ENCODE results near the gene LMAN1L.
"Not testable (repeated sequence)": the region's sequence is repeated elsewhere in the genome, so short reads cannot be mapped to it uniquely, and the experiment has no call there.

LMAN1L gene

DNA sequence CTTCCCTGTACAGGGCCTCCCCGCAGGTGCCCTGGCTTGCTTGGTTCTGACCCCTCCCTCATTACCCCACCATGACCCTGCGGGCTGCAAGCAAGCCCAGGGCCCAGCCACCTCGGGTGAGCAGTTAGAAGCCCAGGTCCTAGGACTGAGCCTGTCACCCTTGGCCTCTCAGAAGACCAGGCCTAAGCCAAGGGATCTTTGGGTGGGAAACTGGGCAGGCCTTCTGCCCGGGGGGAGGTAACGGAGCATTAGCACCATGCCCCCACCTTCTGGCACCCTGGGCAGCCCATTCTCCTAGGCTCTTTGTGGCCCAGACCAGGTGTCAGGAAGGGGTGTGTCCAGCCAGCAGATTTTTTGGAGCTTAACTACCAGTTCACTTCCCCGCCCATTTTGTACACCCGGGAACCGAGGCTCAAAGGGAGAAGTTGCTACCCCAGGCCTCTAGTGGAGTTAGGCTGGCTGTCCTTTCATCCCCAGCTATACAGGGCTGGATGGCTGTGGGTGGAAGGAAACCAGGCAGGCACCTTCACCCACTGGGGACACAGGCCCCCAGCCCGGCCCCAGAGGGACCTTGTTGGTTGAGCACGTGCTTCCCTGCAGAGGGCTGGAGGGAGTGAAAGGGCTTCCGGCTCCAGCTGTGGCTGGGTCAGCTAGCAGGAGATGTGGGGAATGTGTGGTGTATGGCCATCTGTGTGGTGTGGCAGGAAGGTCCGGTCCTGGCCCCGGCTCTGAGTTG lies 29.4 kb upstream of the LMAN1L start:
- H3K36me3 ChIP-seq (ENCODE audit: insufficient read depth, insufficient read length, low read length), result peaks cover 21% of the 10 kb centered on the region
- peak overlapping the region; percentile 73 for H3K4me3 ChIP-seq (ENCODE audit: insufficient read length, low read depth)
- peak overlapping the region; percentile 94 for H3K9ac ChIP-seq (ENCODE audit: insufficient read length, low read depth)
- H3K27me3 ChIP-seq (ENCODE audit: insufficient read depth, insufficient read length), result peaks cover 10% of the 10 kb centered on the region
- H3K9me3 ChIP-seq (ENCODE audit: insufficient read depth, low read length), result no peaks in the 10 kb centered on the region
- no peak for TF ChIP-seq ZNF274 (IDR thresholded peaks at IDR 0.05; ENCODE audit: low read depth, low read length)
- DNase-seq (ENCODE audit: low read depth, low spot score), result no peak
- peaks cover 37% of the 10 kb centered on the region for H3K4me1 ChIP-seq (ENCODE audit: insufficient read depth, insufficient read length)

DNA sequence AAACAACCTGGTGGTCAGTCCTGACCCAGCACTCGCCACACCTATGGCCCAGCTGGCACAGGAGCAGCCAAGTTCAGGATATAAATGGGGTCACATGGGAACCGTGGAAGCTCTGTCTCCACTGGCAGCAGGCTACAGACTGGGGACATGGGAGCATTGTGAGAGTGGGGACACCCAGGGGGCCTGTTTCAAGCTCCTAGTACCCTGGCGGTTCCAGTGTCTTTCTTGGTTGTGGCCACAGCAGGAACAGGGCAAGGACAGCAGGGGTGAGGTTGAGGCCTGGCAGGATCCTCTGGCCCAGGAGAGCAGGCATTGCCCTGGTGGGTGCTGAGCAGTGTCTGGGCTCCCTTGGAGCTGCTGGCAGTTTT lies 28.8 kb upstream of the LMAN1L start:
- Histone ChIP-seq H3K27me3 (ENCODE audit: insufficient read depth, insufficient read length) (peaks cover 10% of the 10 kb centered on the region), H3K36me3 (ENCODE audit: insufficient read depth, insufficient read length, low read length) (peaks cover 21% of the 10 kb centered on the region), H3K4me1 (ENCODE audit: insufficient read depth, insufficient read length) (peaks cover 39% of the 10 kb centered on the region), H3K9me3 (ENCODE audit: insufficient read depth, low read length) (no peaks in the 10 kb centered on the region), H3K4me3 (ENCODE audit: insufficient read length, low read depth) (no peak overlapping the region), H3K9ac (ENCODE audit: insufficient read length, low read depth) (peak overlapping the region; percentile 46)
- no peak for TF ChIP-seq ZNF274 (IDR thresholded peaks at IDR 0.05; ENCODE audit: low read depth, low read length)
- TF ChIP-seq SUZ12 (IDR thresholded peaks at IDR 0.05; ENCODE audit: extremely low read depth, insufficient read depth, insufficient read length), result no peak
- TF ChIP-seq YY1 (IDR thresholded peaks at IDR 0.05; ENCODE audit: insufficient read depth, insufficient read length), result no peak
- no peak for DNase-seq (ENCODE audit: low read depth, low spot score)

DNA sequence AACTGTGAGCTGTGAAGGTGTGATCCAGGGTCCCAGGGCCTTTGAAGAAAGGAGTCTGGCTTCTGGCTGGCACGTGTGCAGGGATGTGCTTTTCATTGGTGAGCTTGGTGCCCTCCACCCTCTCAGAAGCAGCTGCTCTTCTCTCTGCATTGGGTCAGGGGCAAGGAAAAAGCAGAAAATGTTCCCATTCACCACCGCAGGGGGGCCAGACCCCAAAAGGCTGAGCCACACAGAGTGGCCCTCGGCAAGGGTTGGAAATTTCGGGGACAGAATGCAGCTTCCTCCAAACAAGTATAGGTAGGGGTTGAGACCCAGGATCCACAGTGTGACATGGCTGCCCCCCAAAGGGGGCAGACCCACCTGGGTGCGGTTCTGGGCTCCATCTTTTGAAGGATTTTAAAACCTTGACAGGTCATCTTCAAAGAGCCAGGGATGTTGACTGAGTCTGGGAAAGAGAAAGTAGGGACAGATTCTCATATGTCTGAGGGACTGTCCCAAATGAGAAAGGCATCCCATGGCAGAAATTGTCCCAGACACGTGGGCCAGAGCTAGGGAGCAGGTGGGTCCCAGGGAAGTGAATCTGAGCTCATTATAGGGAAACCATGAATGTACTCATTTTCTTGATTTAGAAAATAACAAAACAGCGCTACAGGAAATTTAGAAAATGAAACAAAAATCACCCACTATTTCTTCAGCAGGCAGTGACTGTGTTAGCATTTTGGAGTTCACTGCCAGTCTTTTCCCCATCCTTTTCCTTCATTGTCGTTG lies 28.0 kb upstream of the LMAN1L start:
- H3K9ac ChIP-seq (ENCODE audit: insufficient read length, low read depth), result peak overlapping the region; percentile 37
- TF ChIP-seq SUZ12 (IDR thresholded peaks at IDR 0.05; ENCODE audit: extremely low read depth, insufficient read depth, insufficient read length) (no peak), YY1 (IDR thresholded peaks at IDR 0.05; ENCODE audit: insufficient read depth, insufficient read length) (no peak), ZNF274 (IDR thresholded peaks at IDR 0.05; ENCODE audit: low read depth, low read length) (no peak)
- H3K9me3 ChIP-seq (ENCODE audit: insufficient read depth, low read length), result no peaks in the 10 kb centered on the region
- H3K27me3 ChIP-seq (ENCODE audit: insufficient read depth, insufficient read length), result peaks cover 10% of the 10 kb centered on the region
- H3K4me1 ChIP-seq (ENCODE audit: insufficient read depth, insufficient read length), result peaks cover 45% of the 10 kb centered on the region
- H3K36me3 ChIP-seq (ENCODE audit: insufficient read depth, insufficient read length, low read length), result peaks cover 26% of the 10 kb centered on the region
- no peak for DNase-seq (ENCODE audit: low read depth, low spot score)
- no peak overlapping the region for H3K4me3 ChIP-seq (ENCODE audit: insufficient read length, low read depth)

DNA sequence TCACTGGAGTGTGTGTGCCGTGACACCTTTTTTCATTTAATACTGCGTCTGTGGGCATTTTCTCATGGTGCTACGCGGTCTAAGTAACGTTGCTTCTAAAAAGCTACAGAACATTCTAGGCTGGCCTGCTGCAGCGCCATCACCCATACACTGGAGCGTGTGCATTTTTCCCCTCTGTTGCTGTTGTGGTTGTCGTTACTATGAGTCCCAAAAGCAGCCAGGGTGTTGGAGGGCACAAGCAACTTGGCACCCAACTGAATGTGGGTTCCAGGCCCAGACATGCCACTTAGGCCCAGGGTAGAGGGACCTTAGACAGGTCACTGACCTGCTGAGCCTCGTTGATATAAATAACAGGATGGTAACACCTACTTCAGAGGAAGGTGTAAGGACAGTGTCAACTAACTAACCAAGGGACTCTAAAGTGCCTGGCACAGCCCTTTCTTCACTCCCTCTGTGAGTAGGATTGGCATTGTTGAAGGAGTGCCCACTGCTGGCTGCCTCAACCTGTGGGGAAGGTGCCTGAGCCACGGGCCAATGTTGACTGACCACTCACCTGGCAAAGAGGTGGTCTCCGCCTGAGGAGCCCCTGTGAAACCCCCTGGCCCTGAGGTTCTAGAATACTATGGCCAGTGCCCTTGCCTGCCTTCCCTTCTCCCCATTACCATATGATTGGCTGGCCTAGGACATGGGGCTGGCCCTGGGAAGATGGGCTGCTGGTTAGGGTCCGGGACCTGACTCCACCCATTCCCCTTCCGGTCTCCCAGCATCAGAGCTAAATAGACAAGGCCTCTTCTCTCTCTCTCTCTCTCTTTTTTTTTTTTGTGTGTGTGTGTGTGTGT lies 27.2 kb upstream of the LMAN1L start:
- Histone ChIP-seq H3K9ac (ENCODE audit: insufficient read length, low read depth) (peak overlapping the region; percentile 9), H3K36me3 (ENCODE audit: insufficient read depth, insufficient read length, low read length) (peaks cover 28% of the 10 kb centered on the region), H3K4me1 (ENCODE audit: insufficient read depth, insufficient read length) (peaks cover 53% of the 10 kb centered on the region), H3K27me3 (ENCODE audit: insufficient read depth, insufficient read length) (peaks cover 8% of the 10 kb centered on the region), H3K4me3 (ENCODE audit: insufficient read length, low read depth) (no peak overlapping the region), H3K9me3 (ENCODE audit: insufficient read depth, low read length) (no peaks in the 10 kb centered on the region)
- DNase-seq (ENCODE audit: low read depth, low spot score), result no peak
- TF ChIP-seq SUZ12 (IDR thresholded peaks at IDR 0.05; ENCODE audit: extremely low read depth, insufficient read depth, insufficient read length) (no peak), ZNF274 (IDR thresholded peaks at IDR 0.05; ENCODE audit: low read depth, low read length) (no peak), YY1 (IDR thresholded peaks at IDR 0.05; ENCODE audit: insufficient read depth, insufficient read length) (no peak)

DNA sequence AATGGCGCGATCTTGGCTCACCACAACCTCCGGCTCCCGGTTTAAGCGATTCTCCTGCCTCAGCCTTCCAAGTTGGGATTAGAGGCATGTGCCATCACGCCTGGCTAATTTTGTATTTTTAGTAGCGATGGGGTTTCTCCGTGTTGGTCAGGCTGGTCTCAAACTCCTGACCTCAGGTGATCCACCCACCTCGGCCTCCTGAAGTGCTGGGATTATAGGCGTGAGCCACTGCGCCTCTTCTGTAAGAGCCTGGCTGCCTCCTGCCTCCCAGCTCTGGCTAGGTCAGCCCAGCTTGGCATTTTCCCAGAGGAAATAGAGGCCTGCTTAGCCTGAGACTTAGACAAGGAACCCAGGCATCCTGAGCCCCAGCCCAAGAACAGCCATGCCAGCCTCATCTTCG lies 26.6 kb upstream of the LMAN1L start:
- DNase-seq (ENCODE audit: low read depth, low spot score); H3K27me3 ChIP-seq (ENCODE audit: insufficient read depth, insufficient read length); H3K4me3 ChIP-seq (ENCODE audit: insufficient read length, low read depth); H3K9ac ChIP-seq (ENCODE audit: insufficient read length, low read depth); H3K9me3 ChIP-seq (ENCODE audit: insufficient read depth, low read length): not testable (repeated sequence)
- peaks cover 48% of the 10 kb centered on the region for H3K4me1 ChIP-seq (ENCODE audit: insufficient read depth, insufficient read length)
- peaks cover 28% of the 10 kb centered on the region for H3K36me3 ChIP-seq (ENCODE audit: insufficient read depth, insufficient read length, low read length)

DNA sequence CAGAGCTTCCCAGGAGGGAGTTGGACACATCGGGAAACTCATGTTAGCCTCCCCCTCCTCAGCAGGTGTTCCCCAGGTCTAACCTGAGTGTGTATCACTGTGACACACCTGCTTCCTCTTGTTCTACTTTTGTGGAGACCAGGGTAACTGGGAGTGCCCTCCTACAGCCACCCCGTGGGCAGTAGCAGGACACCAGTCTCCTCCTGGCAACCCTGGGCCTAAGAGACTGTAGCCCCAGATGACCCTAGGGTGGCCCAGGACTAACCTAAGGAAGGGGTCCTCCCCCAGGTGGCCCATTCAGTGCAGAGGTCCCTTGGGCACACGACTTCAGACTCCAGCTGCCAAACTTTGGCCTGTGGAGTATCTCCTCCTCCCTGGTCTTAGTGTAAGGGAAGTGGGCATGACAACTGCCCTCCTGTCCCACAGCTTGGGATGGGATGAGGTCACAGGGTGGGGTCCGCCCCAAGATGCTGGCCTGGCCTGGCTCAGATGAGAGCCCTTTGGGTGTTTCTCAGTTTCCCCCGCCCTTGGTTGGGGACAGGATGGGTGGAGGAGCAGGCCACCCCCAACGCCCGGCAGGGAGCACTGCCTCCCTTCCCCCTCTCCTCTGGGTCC lies 26.0 kb upstream of the LMAN1L start:
- H3K4me1 ChIP-seq (ENCODE audit: insufficient read depth, insufficient read length), result peaks cover 45% of the 10 kb centered on the region
- TF ChIP-seq YY1 (IDR thresholded peaks at IDR 0.05; ENCODE audit: insufficient read depth, insufficient read length), result no peak
- H3K9ac ChIP-seq (ENCODE audit: insufficient read length, low read depth), result no peak overlapping the region
- no peak for DNase-seq (ENCODE audit: low read depth, low spot score)
- H3K4me3 ChIP-seq (ENCODE audit: insufficient read length, low read depth), result no peak overlapping the region
- no peaks in the 10 kb centered on the region for H3K27me3 ChIP-seq (ENCODE audit: insufficient read depth, insufficient read length)
- H3K36me3 ChIP-seq (ENCODE audit: insufficient read depth, insufficient read length, low read length), result peaks cover 30% of the 10 kb centered on the region
- H3K9me3 ChIP-seq (ENCODE audit: insufficient read depth, low read length), result no peaks in the 10 kb centered on the region

All from NT2/D1 (cell line).